ENCODE results near the gene DHX40. TPM values are rescaled to one million over a fixed set of nuclear protein-coding genes. Genes with fewer than 3 reads are reported as not detected.
"Not testable (repeated sequence)": the region's sequence is repeated elsewhere in the genome, so short reads cannot be mapped to it uniquely, and the experiment has no call there.

Gene DHX40
- total RNA-seq, 2 donors from 2014 or later: 18.7 to 26.0 TPM

- ATAC-seq: no peak
These were observed 7.0 kb downstream of the DHX40 start for GRCh38 chr17:59572301-59572924.

GRCh38 chr17:59584168-59584567, 18.8 kb downstream of the DHX40 start:
- intact Hi-C loops (cut with DNase I); ATAC-seq; H3K36me3 ChIP-seq (replicated peaks in 1 of 2; ENCODE audit: insufficient read depth in 1 of 2, low read depth in 2 of 2); H3K27me3 ChIP-seq; H3K27ac ChIP-seq; H3K4me1 ChIP-seq; H3K9me3 ChIP-seq; DNase-seq; H3K4me3 ChIP-seq: not testable (repeated sequence)
- WGBS, 2 donors: no CpG with 5 or more reads among the region's 1 CpG

More at GRCh38 chr17:59572301-59572924, 7.0 kb downstream of the DHX40 start:
- Histone ChIP-seq H3K4me3 (no peak overlapping the region), H3K4me1 (no peaks in the 10 kb centered on the region), H3K27ac (no peak overlapping the region), H3K27me3 (no peaks in the 10 kb centered on the region), H3K9me3 (no peaks in the 10 kb centered on the region), H3K36me3 (replicated peaks in 1 of 2; ENCODE audit: insufficient read depth in 1 of 2, low read depth in 2 of 2) (no peaks in the 10 kb centered on the region)
- no peak for TF ChIP-seq POLR2A (IDR thresholded peaks at IDR 0.05)
- TF ChIP-seq CTCF (IDR thresholded peaks at IDR 0.05): no peak
- intact Hi-C loops (cut with DNase I): no loop called here
- DNase-seq: no peak
- WGBS, 2 donors: 86 to 90% methylated on average over 10 of the region's 10 CpGs

- peaks cover 0 to 8% of the 10 kb centered on the region in 2 donors for H3K36me3 ChIP-seq (replicated peaks in 1 of 2; ENCODE audit: insufficient read depth in 1 of 2, low read depth in 2 of 2)
- no peak for ATAC-seq
- no peaks in the 10 kb centered on the region for H3K27me3 ChIP-seq
- TF ChIP-seq POLR2A (IDR thresholded peaks at IDR 0.05) (no peak), CTCF (IDR thresholded peaks at IDR 0.05) (no peak)
- no peak overlapping the region for H3K4me3 ChIP-seq
- H3K27ac ChIP-seq: no peak overlapping the region
- H3K9me3 ChIP-seq: no peaks in the 10 kb centered on the region
- no peak for DNase-seq
- H3K4me1 ChIP-seq: no peaks in the 10 kb centered on the region
- intact Hi-C loops (cut with DNase I): no loop called here
These were observed 34.8 kb downstream of the DHX40 start for GRCh38 chr17:59600169-59600568.

- 86 to 97% methylated on average over 2 of the region's 2 CpGs for WGBS, 2 donors
- ATAC-seq: no peak
These were observed 35.7 kb downstream of the DHX40 start for GRCh38 chr17:59601130-59601529.

GRCh38 chr17:59607061-59607460, 41.7 kb downstream of the DHX40 start:
- H3K4me1 ChIP-seq: no peaks in the 10 kb centered on the region
- DNase-seq (no peak), ATAC-seq (no peak)
- H3K9me3 ChIP-seq: no peaks in the 10 kb centered on the region
- H3K27me3 ChIP-seq: no peaks in the 10 kb centered on the region
- H3K36me3 ChIP-seq (replicated peaks in 1 of 2; ENCODE audit: insufficient read depth in 1 of 2, low read depth in 2 of 2): peaks cover 0 to 19% of the 10 kb centered on the region in 2 donors
- H3K27ac ChIP-seq: no peak overlapping the region
- WGBS, 2 donors: 84 to 88% methylated on average over 3 of the region's 3 CpGs
- TF ChIP-seq POLR2A (IDR thresholded peaks at IDR 0.05) (no peak), CTCF (IDR thresholded peaks at IDR 0.05) (no peak)
- intact Hi-C loops (cut with DNase I): no loop called here
- no peak overlapping the region for H3K4me3 ChIP-seq

More at GRCh38 chr17:59601130-59601529, 35.7 kb downstream of the DHX40 start:
- H3K27ac ChIP-seq: no peak overlapping the region
- no peak overlapping the region for H3K4me3 ChIP-seq
- no peak for DNase-seq
- H3K27me3 ChIP-seq: no peaks in the 10 kb centered on the region
- H3K4me1 ChIP-seq: no peaks in the 10 kb centered on the region
- H3K36me3 ChIP-seq (replicated peaks in 1 of 2; ENCODE audit: insufficient read depth in 1 of 2, low read depth in 2 of 2): peaks cover 0 to 15% of the 10 kb centered on the region in 2 donors
- H3K9me3 ChIP-seq: no peaks in the 10 kb centered on the region
- no peak for TF ChIP-seq POLR2A (IDR thresholded peaks at IDR 0.05)
- TF ChIP-seq CTCF (IDR thresholded peaks at IDR 0.05): no peak
- intact Hi-C loops (cut with DNase I): no loop called here

Measured in body of pancreas (tissue), 4 donors.